ENCODE measurements around the gene XCL2. TPM values are rescaled to one million over a fixed set of nuclear protein-coding genes. Genes with fewer than 3 reads are reported as not detected.

The XCL2 gene
- total and polyA plus RNA-seq, 2 of the 4 experiments (the other 2 are of a cell fraction): not detected

- intact Hi-C loops (cut with micrococcal nuclease): loop anchor here (2.0 kb wide), 1 partner anchor 27 kb away; no protein-coding TSS in a partner anchor
- Histone ChIP-seq H2BK15ac (ENCODE audit: low read depth, low read length) (no peak overlapping the region), H3K14ac (replicated peaks; ENCODE audit: low read depth, low read length) (no peak overlapping the region), H2BK20ac (ENCODE audit: low read depth, low read length) (no peak overlapping the region), H4K8ac (ENCODE audit: low read depth in 2 of 2, low read length in 2 of 2) (no peak overlapping the region), H3K79me1 (ENCODE audit: low read depth in 1 of 2, low read length in 2 of 2) (no peaks in the 10 kb centered on the region), H2AK5ac (ENCODE audit: low read depth, low read length) (no peak overlapping the region), H2BK5ac (ENCODE audit: low read depth, low read length, poor library complexity, severe bottlenecking) (no peak overlapping the region), H3K18ac (ENCODE audit: low read depth, low read length) (peak overlapping the region; percentile 46; the same call in 1 of the 2 replicates), H3K4me3 (ENCODE audit: insufficient read depth, low read depth, low read length) (no peak overlapping the region), H3K4me2 (ENCODE audit: low read depth, low read length) (peak overlapping the region; percentile 34; the same call in 1 of the 2 replicates), H3K9me1 (ENCODE audit: insufficient read depth, low read length) (no peaks in the 10 kb centered on the region), H2AFZ (replicated peaks; ENCODE audit: low read length, poor library complexity) (no peak overlapping the region), H4K5ac (ENCODE audit: low read depth, low read length) (no peak overlapping the region), H2BK120ac (ENCODE audit: low read depth, low read length) (no peak overlapping the region), H3K36me3 (ENCODE audit: control insufficient read depth, insufficient read depth, low read length) (no peaks in the 10 kb centered on the region), H2AK9ac (replicated peaks; ENCODE audit: low read depth, low read length, poor library complexity) (no peak overlapping the region), H4K20me1 (ENCODE audit: insufficient read depth, low read length) (no peaks in the 10 kb centered on the region), H3K9me3 (ENCODE audit: control insufficient read depth, insufficient read depth, low read length) (no peaks in the 10 kb centered on the region), H3K4me1 (ENCODE audit: control insufficient read depth, insufficient read depth, low read length) (peaks cover 4% of the 10 kb centered on the region; the same call in 1 of the 2 replicates), H3K9ac (ENCODE audit: low read depth, low read length) (no peak overlapping the region), H3K27ac (ENCODE audit: insufficient read depth, low read length) (peak overlapping the region; percentile 62; the same call in 1 of the 2 replicates), H4K91ac (ENCODE audit: insufficient read depth, low read depth, low read length) (0 out of 2 replicates have a peak overlapping the region, but pooled peaks have one; percentile 24), H3K23ac (ENCODE audit: low read depth, low read length) (no peak overlapping the region), H3K27me3 (ENCODE audit: control insufficient read depth, insufficient read depth, low read length) (no peaks in the 10 kb centered on the region), H3K56ac (ENCODE audit: extremely low read depth, insufficient read depth, low read length) (no peak overlapping the region), H3K4ac (ENCODE audit: low read depth, low read length) (no peak overlapping the region; the same call in 1 of the 2 replicates)
- ChIA-PET CTCF (interaction anchor here (0.8 kb wide), 1 partner anchor 10 kb away, joined by 3 read pairs; no protein-coding TSS in a partner anchor), POLR2A (ENCODE audit: unreplicated experiment) (no interaction called here)
- TF ChIP-seq RCOR1 (IDR thresholded peaks at IDR 0.05; ENCODE audit: insufficient replicate concordance, low read length) (no peak), MAFK (IDR thresholded peaks at IDR 0.05; ENCODE audit: low read depth, low read length) (no peak), RFX5 (IDR thresholded peaks at IDR 0.05; ENCODE audit: low read depth, low read length) (no peak), FOS (IDR thresholded peaks at IDR 0.05; ENCODE audit: low read depth, low read length) (no peak), SMC3 (IDR thresholded peaks at IDR 0.05; ENCODE audit: low read depth, low read length) (no peak), POLR2A (IDR thresholded peaks at IDR 0.05; ENCODE audit: low read depth, low read length) (no peak), MXI1 (IDR thresholded peaks at IDR 0.05; ENCODE audit: borderline replicate concordance, low read depth, low read length) (no peak), MAZ (IDR thresholded peaks at IDR 0.05; ENCODE audit: borderline replicate concordance, low read depth, low read length) (no peak), NFE2L2 (IDR thresholded peaks at IDR 0.05; ENCODE audit: low read depth, low read length) (no peak), ELK1 (IDR thresholded peaks at IDR 0.05; ENCODE audit: borderline replicate concordance, low read depth, low read length) (no peak), RAD21 (IDR thresholded peaks at IDR 0.05; ENCODE audit: low read length) (no peak), CHD1 (IDR thresholded peaks at IDR 0.05; ENCODE audit: low read depth, low read length) (no peak), CEBPB (IDR thresholded peaks at IDR 0.05; ENCODE audit: low read depth, low read length) (no peak), CTCF (conservative IDR thresholded peaks at IDR 0.05; ENCODE audit: low read depth, low read length) (no peak)
- DNase-seq (peak; percentile 56), ATAC-seq (ENCODE audit: low read depth) (peak; percentile 50)
- dilution Hi-C loops (cut with HindIII; ENCODE audit: low sequenced_read_pairs, unreplicated experiment): no loop called here
- in situ Hi-C loops (cut with MboI; ENCODE audit: low sequenced_read_pairs): no loop called here
- BruUV-seq (replicated peaks): no TSS peak
- WGBS, 2 experiments (ENCODE audit: extremely low coverage in 2 of 2, insufficient read length in 1 of 2): no CpG with 5 or more reads among the region's 2 CpGs
These were observed 45.6 kb downstream of the XCL2 start for GRCh38 chr1:168498159-168498631.
